C4-2B (cell line): ENCODE results near the gene CFAP65.

Experiments
- ZFX ChIP-seq: fragments of 450-650 bp; IDR thresholded peaks from 2 replicates; pipeline ENCODE4 v1.6.1; 2017
- TF ChIP-seq, protein P1 (sequence below): fragments of 450-650 bp; conservative IDR thresholded peaks from 2 replicates; pipeline ENCODE4 v1.5.1; 2017; ENCODE audit warnings: mild to moderate bottlenecking

DNA sequence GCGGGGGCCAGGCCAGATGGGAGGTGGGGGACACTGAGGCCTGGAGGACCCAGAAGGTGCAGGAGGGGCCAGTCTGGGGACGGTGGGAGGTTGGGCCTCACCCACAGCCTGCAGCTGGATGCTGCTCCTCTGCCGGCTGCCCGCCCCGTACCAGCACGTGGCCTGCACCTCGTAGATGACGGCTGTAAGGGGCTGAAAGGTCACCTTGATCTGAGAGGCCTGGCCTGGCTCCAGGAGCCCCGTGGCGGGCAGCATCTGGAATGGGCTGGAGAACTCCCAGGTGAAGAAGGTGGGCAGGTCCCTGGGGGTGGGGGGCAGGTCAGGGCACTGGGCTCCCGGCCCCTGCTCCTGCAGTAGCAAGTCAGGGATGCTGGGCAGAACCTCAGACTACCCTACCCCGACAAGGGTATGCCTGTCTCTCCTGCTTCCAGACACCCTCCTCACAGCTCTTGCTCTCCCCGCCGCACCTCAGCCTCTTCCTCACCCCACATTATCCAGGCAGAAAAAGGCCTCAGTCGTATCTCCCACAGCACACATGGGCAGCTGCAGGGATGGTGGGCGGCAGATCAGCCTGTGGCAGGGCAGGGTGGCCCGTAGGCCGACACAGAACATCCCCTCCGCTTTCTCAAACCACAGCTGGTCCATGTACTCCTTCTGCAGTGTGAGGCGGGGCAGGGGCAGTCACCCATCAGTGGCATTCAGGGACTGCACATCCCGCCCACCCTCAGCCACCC lies 10.1 kb downstream of the CFAP65 start:
- TF ChIP-seq, protein P1, sequence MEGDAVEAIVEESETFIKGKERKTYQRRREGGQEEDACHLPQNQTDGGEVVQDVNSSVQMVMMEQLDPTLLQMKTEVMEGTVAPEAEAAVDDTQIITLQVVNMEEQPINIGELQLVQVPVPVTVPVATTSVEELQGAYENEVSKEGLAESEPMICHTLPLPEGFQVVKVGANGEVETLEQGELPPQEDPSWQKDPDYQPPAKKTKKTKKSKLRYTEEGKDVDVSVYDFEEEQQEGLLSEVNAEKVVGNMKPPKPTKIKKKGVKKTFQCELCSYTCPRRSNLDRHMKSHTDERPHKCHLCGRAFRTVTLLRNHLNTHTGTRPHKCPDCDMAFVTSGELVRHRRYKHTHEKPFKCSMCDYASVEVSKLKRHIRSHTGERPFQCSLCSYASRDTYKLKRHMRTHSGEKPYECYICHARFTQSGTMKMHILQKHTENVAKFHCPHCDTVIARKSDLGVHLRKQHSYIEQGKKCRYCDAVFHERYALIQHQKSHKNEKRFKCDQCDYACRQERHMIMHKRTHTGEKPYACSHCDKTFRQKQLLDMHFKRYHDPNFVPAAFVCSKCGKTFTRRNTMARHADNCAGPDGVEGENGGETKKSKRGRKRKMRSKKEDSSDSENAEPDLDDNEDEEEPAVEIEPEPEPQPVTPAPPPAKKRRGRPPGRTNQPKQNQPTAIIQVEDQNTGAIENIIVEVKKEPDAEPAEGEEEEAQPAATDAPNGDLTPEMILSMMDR = no peak
- no peak for TF ChIP-seq ZFX
